ENCODE measurements around the gene GRIK5. TPM values are rescaled to one million over a fixed set of nuclear protein-coding genes. Genes with fewer than 3 reads are reported as not detected.
"Not testable (repeated sequence)": the region's sequence is repeated elsewhere in the genome, so short reads cannot be mapped to it uniquely, and the experiment has no call there.

The GRIK5 gene
- total RNA-seq, 1 donor, result under 0.01 TPM

DNA sequence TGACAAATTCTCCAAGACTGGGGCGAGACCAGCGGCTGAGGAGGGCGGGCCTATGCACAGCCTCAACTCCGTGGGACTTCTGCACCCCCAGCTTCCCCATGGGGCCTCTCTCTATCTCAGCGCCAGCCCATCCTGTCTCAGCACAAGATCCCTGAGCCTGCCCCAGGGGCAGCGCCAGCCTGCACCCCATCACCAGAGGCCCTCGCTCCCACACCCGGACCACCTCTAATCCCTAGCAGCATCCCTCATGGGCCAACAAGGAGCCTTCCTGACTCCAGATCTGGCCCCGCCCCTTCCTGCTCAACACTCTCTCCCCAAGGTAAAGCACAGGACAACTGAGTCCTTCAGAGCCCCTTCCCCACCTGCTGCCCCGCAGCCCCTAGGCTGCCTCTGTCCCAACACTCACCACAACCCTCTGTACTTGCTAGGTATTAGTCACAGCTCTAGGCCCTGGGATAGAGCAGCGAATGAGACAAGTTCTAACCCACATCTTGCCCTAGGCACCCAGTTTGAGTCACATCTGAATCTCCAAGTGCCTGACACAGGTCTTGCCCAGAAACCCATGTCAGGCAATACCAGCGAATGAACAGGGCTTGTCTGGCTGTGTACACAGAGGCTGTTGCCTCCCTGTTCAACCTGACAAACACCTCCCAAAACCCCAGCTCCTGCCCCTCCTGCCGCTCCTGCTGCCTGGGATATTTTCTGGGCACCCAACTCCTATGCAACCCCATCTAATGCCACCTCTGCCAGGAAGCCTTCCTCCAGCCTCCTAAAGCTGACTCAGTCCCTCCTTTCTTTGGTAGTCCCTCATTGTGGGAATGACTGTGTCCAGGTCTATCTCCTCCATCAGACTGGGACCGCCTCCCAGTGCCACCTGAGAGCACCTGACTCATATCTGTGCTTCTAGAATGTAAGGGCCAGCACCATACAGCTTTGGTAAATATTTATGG lies 18.6 kb downstream of the GRIK5 start:
- H2AFZ ChIP-seq (ENCODE audit: low read length), result no peak overlapping the region
- no peak overlapping the region for H3K4me2 ChIP-seq (ENCODE audit: insufficient read depth, low read length)
- H3K9me3 ChIP-seq (ENCODE audit: low read depth, low read length), result no peaks in the 10 kb centered on the region
- H3K27ac ChIP-seq (ENCODE audit: low read depth, low read length), result no peak overlapping the region
- H3K4me3 ChIP-seq (ENCODE audit: insufficient read depth, low read length), result no peak overlapping the region
- no peaks in the 10 kb centered on the region for H4K20me1 ChIP-seq (ENCODE audit: insufficient read depth, low read length)
- H3K27me3 ChIP-seq (ENCODE audit: insufficient read depth, low read length), result peaks cover 11% of the 10 kb centered on the region
- no peak for TF ChIP-seq CTCF (IDR thresholded peaks at IDR 0.05; ENCODE audit: extremely low read depth, low read depth, low read length)
- no peaks in the 10 kb centered on the region for H3K36me3 ChIP-seq (ENCODE audit: insufficient read depth, low read length)
- no peaks in the 10 kb centered on the region for H3K79me2 ChIP-seq (ENCODE audit: insufficient read depth, low read length)
- peak; percentile 57 for DNase-seq (ENCODE audit: insufficient read length, low spot score, missing footprints)
- no peaks in the 10 kb centered on the region for H3K4me1 ChIP-seq (ENCODE audit: insufficient read depth, low read length)

DNA sequence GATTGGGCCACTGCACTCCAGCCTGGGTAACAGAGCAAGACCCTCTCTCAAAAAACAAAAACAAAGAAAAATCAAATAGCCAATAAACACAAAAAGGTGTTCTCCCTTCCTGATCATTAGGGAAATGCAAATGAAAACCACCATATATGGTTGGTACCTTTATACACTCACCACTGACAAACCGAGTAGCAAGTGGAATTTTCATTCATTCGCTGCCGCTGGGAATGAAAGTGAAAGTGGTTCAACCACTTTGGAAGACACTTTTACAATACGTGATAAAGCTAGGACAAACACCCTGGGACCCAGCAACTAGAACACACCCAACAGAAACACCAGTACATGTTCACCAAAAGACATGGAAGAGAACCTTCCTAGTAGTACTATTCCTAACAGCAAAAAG lies 21.0 kb downstream of the GRIK5 start:
- H3K27ac ChIP-seq (ENCODE audit: low read depth, low read length), result no peak overlapping the region
- peak overlapping the region; percentile 63 for H2AFZ ChIP-seq (ENCODE audit: low read length)
- H3K4me2 ChIP-seq (ENCODE audit: insufficient read depth, low read length), result peak overlapping the region; percentile 51
- peak; percentile 83 for DNase-seq (ENCODE audit: insufficient read length, low spot score, missing footprints)
- peak overlapping the region; percentile 44 for H3K4me3 ChIP-seq (ENCODE audit: insufficient read depth, low read length)
- H3K36me3 ChIP-seq (ENCODE audit: insufficient read depth, low read length), result no peaks in the 10 kb centered on the region
- H3K27me3 ChIP-seq (ENCODE audit: insufficient read depth, low read length), result peaks cover 5% of the 10 kb centered on the region
- no peaks in the 10 kb centered on the region for H4K20me1 ChIP-seq (ENCODE audit: insufficient read depth, low read length)
- H3K79me2 ChIP-seq (ENCODE audit: insufficient read depth, low read length), result no peaks in the 10 kb centered on the region
- no peak for TF ChIP-seq CTCF (IDR thresholded peaks at IDR 0.05; ENCODE audit: extremely low read depth, low read depth, low read length)
- H3K9me3 ChIP-seq (ENCODE audit: low read depth, low read length), result no peaks in the 10 kb centered on the region
- no peaks in the 10 kb centered on the region for H3K4me1 ChIP-seq (ENCODE audit: insufficient read depth, low read length)

GRCh38 chr19:42045575-42045974 lies 24.4 kb downstream of the GRIK5 start:
- Histone ChIP-seq H3K9me3 (ENCODE audit: low read depth, low read length) (no peaks in the 10 kb centered on the region), H3K4me3 (ENCODE audit: insufficient read depth, low read length) (no peak overlapping the region), H4K20me1 (ENCODE audit: insufficient read depth, low read length) (no peaks in the 10 kb centered on the region), H3K4me1 (ENCODE audit: insufficient read depth, low read length) (no peaks in the 10 kb centered on the region), H3K27me3 (ENCODE audit: insufficient read depth, low read length) (no peaks in the 10 kb centered on the region), H3K36me3 (ENCODE audit: insufficient read depth, low read length) (no peaks in the 10 kb centered on the region), H3K79me2 (ENCODE audit: insufficient read depth, low read length) (no peaks in the 10 kb centered on the region), H3K4me2 (ENCODE audit: insufficient read depth, low read length) (no peak overlapping the region), H3K27ac (ENCODE audit: low read depth, low read length) (no peak overlapping the region), H2AFZ (ENCODE audit: low read length) (no peak overlapping the region)
- DNase-seq (ENCODE audit: insufficient read length, low spot score, missing footprints), result no peak
- no peak for TF ChIP-seq CTCF (IDR thresholded peaks at IDR 0.05; ENCODE audit: extremely low read depth, low read depth, low read length)

DNA sequence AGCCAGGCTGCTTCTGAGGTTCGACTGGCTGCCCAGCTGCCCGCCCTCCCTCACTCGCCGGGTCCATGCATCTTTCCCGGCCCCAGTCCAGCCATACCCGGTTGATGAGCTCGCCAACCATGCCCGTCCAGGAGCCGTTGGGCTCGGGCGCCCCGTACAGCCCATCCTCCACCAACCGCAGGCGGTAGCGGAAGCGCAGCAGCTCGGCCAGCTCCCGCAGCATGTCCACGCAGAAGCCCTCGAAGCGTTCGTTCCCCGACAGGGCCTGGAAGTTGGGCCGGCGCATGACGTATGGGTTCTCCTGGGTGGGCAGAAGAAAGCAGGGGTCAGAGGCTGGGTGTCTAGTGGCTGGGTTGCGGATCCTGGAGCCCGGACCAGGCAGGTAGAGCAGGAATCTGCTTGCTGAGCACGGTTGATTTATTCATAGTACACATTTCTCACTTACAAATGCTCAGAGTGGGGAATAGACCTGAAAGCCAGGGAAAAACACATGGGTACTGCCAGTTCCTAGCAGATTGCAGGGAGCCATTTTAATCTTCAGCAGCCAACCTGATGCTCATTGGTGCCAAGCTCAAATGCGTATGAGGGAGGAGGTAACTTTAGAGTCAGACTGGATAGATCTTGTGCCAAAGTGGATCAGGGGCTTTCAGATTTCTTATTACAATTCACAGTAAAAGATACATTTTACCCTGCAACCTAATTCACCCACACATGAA lies 27.4 kb downstream of the GRIK5 start:
- Histone ChIP-seq H3K36me3 (ENCODE audit: insufficient read depth, low read length) (no peaks in the 10 kb centered on the region), H3K27me3 (ENCODE audit: insufficient read depth, low read length) (no peaks in the 10 kb centered on the region), H3K27ac (ENCODE audit: low read depth, low read length) (no peak overlapping the region), H2AFZ (ENCODE audit: low read length) (no peak overlapping the region), H3K4me1 (ENCODE audit: insufficient read depth, low read length) (no peaks in the 10 kb centered on the region), H3K4me2 (ENCODE audit: insufficient read depth, low read length) (no peak overlapping the region), H3K79me2 (ENCODE audit: insufficient read depth, low read length) (no peaks in the 10 kb centered on the region), H3K4me3 (ENCODE audit: insufficient read depth, low read length) (no peak overlapping the region), H3K9me3 (ENCODE audit: low read depth, low read length) (no peaks in the 10 kb centered on the region), H4K20me1 (ENCODE audit: insufficient read depth, low read length) (no peaks in the 10 kb centered on the region)
- no peak for TF ChIP-seq CTCF (IDR thresholded peaks at IDR 0.05; ENCODE audit: extremely low read depth, low read depth, low read length)
- DNase-seq (ENCODE audit: insufficient read length, low spot score, missing footprints), result no peak

DNA sequence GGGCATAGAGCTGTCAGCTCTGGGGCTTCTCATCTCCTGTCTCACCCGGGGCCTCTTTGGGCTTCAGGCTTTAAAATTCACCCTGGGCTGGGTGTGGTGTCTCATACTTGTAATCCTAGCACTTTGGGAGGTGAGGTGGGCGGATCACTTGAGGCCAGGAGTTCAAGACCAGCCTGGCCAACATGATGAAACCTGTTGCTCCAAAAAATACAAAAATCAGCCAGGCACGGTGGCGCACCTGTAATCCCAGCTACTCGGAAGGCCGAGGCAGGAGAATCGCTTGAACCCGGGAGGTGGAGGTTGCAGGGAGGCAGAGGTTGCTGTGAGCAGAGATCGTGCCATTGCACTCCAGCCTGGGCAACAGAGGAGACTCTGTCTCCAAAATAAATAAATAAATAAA lies 29.5 kb downstream of the GRIK5 start:
- not testable (repeated sequence) for H3K27ac ChIP-seq (ENCODE audit: low read depth, low read length); H3K9me3 ChIP-seq (ENCODE audit: low read depth, low read length); H3K4me3 ChIP-seq (ENCODE audit: insufficient read depth, low read length); H3K27me3 ChIP-seq (ENCODE audit: insufficient read depth, low read length); DNase-seq (ENCODE audit: insufficient read length, low spot score, missing footprints); H3K79me2 ChIP-seq (ENCODE audit: insufficient read depth, low read length); H3K4me1 ChIP-seq (ENCODE audit: insufficient read depth, low read length); H2AFZ ChIP-seq (ENCODE audit: low read length); H4K20me1 ChIP-seq (ENCODE audit: insufficient read depth, low read length); H3K36me3 ChIP-seq (ENCODE audit: insufficient read depth, low read length); H3K4me2 ChIP-seq (ENCODE audit: insufficient read depth, low read length)
